GM12872 (cell line): ENCODE results near the gene CD164.

Experiments used
- CTCF ChIP-seq: IDR thresholded peaks from 3 replicates; pipeline ENCODE4 v1.5.1; 2011; ENCODE audit warnings: low read depth, mild to moderate bottlenecking, low read length, moderate library complexity; ENCODE audit not compliant: insufficient read depth

CD164 gene

GRCh38 chr6:109411034-109411433 is 28.8 kb upstream of the CD164 start:
- TF ChIP-seq CTCF, result no peak

- TF ChIP-seq CTCF, result no peak
Measured at GRCh38 chr6:109406196-109406595, 23.9 kb upstream of the CD164 start.

GRCh38 chr6:109397020-109397419 is 14.8 kb upstream of the CD164 start:
- no peak for TF ChIP-seq CTCF

GRCh38 chr6:109396046-109396718 is 13.9 kb upstream of the CD164 start:
- TF ChIP-seq CTCF, result no peak

- no peak for TF ChIP-seq CTCF
Measured at GRCh38 chr6:109393886-109394281, 11.6 kb upstream of the CD164 start.

GRCh38 chr6:109393157-109393885 is 11.1 kb upstream of the CD164 start:
- no peak for TF ChIP-seq CTCF

GRCh38 chr6:109389650-109390274 is 7.5 kb upstream of the CD164 start:
- no peak for TF ChIP-seq CTCF
